GM21381 (cell line): ENCODE data around the gene FITM1.

Experiments used
- ATAC-seq: cut with Tn5 transposase; IDR thresholded peaks from one replicate; pipeline ENCODE4 v1.9.1; 2021; ENCODE audit warnings: mild to moderate bottlenecking, moderate library complexity; ENCODE audit not compliant: unreplicated experiment

The FITM1 gene

DNA sequence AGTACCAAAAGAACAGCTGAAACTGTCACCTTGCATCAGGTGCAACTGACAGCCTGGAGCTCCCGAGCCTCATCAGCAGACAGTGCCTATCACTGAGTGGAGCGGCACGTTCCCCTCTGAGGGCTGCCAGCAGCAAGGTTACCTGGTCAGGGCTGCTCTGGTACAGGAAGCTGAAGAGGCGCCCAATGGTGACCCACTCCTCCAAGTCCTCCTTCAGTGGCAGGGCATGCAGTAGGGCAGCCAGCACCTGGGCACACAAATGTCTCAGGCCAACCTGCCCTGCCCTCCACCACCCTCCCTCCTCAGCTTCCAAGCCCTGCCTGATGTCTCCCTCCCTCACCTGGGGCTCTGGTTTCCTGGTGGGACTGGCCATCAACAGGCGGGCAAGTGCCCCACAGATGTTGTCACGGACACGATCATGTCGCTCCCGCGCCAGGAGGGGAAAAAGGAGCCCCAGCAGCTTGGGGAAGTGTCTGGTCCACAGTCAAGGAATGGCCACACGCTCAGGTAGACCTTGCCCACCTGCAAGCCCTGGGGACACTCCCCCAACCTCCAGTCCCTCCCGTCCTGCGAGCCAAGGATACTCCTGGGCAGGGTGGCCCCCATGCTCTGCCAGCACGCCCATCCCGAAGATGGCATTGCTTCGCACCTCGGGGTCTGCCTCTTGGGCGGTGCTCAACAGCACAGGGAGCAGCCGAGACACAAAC is 51.1 kb downstream of the FITM1 start:
- no peak for ATAC-seq
